ENCODE measurements around the gene ZNF487.
"Not testable (repeated sequence)": the region's sequence is repeated elsewhere in the genome, so short reads cannot be mapped to it uniquely, and the experiment has no call there.

ZNF487 gene

GRCh38 chr10:43436291-43437140 is at the start of gene ZNF487:
Gene ZNF487 (plus strand): TSS chr10:43437111. CDS start chr10:43475814, 38,703 bp downstream.
- DNase-seq, result peak in 1 of 2 experiments; percentile 66

- DNase-seq, result no peak
Measured at GRCh38 chr10:43387678-43388032, 49.3 kb upstream of the ZNF487 start.

DNA sequence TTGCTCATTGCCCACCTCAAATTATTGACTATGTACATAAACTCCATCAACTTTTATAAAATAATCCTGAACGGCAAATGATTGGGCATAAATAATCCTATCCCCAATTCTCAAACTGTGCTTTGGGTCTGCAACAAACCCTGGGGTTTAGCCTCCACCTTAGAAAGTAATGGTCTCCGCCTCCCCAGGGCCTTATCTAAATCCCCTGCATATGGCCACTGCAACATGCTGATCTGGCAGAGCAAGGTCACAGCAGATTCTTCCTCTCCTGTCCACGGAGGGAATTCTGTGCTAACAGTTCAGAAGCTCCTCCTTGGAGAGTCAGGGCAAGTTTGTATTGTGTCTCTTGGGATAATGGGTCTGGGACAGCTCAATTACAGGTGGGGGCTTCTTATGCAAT is 47.0 kb upstream of the ZNF487 start:
- no peak for DNase-seq

DNA sequence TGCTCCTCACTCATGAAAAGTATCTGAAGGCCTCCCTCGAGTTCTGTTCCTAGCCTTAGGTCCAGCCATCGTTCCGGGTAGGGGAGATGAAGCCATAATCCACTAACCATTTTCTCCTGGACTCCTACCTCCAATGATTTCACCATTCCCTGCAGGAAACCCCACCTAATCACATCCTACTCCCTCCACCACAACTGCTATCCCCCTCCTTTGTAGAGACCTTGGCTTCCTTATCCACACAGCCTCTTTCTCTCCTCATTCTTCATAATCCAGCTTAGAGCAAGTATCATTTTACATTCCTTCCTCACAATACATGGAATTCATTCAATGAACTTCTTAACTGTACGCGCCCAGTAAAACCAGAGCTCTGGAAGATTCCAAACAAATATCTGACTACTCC is 46.6 kb upstream of the ZNF487 start:
- DNase-seq, result no peak

DNA sequence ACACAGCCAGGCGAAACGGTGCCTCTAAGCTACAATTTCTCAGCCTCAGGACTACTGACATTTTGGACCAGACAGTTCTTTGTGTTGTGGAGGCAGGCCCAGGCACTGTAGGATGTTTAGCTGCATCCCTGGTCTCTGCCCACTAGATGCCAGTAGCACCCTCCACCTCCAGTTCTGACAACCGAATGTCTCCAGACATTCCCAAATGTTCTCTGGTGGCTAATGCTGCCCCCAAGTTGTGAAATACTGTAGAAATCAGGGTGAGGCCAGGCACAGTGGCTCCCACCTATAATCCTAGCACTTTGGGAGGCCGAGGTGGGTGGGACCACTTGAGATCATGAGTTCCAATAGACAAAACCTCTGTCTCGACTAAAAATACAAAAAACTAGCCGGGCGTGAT is 46.2 kb upstream of the ZNF487 start:
- no peak for DNase-seq

DNA sequence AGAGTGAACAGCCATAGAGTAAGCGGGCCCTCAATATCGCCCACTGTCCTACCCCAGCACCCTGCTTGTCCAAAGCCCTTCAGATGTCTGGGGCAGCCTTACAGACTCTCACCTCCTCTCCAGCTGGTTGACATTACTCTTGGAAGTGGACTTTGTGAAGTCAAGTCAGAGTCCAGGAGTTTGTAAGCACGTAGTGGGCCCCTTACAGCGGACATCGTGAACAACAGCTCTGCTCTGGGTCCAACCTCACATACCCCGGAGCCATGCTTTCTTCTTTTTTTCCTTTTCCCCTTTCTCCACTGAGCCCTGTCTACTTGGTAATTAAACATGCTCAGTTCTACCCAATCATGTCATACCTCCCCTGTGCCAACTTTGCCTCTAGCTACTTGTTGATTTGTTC is 45.4 kb upstream of the ZNF487 start:
- no peak for DNase-seq

DNA sequence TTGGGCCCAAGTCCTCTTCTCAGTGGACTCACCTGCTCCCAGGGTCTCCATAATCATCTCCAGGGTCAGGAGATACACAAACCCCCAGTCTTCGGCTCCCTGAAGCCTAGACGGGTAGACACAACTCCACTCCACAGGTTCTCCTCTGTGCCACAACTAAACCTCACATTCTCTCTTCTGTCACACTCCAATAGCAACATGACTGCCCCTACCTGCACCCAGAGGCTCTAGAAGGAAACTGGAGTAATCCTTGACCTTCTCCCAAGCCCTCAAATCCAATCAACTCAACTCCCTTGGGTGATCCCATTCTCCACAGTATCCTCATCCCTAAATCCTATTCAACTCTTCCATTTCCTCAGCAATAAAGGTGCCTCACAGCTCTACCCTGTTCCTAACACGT is 44.2 kb upstream of the ZNF487 start:
- no peak for DNase-seq

GRCh38 chr10:43393186-43393585 is 43.7 kb upstream of the ZNF487 start:
- not testable (repeated sequence) for DNase-seq

DNA sequence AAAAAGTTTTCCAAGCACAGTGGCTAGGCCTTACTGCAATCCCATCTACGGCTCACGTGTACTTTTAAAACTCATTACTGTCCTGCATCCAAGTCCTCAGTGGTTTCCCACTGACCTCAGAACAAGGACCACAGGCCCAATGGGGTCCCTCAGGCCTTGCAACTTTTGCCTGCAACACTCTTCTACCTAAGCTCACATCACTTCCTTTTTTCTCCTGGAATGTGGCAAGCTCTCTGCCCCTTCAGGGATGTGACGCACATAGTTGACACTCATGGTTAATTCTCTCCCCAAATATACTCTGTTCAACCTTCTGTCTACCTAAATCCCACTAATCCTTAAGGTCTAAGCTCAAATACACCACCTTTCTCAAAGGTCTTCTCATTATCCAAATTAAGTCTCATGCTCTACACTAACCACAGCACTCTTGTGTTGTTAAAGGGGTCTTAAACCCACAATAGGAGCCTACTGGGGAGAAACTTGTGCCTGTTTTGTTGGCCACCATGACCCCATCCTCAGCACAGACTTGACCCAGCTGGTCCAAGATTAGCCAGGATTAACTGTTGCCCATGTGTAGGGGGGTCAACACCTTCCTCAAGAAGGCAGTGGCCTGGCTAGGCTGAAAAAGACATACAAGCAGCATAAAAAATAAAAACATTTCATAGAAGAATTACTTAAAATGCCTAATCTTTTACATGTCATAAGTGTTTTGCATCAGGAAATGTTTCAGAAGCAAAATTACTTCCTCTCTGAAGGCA is 43.1 kb upstream of the ZNF487 start:
- DNase-seq, result no peak

DNA sequence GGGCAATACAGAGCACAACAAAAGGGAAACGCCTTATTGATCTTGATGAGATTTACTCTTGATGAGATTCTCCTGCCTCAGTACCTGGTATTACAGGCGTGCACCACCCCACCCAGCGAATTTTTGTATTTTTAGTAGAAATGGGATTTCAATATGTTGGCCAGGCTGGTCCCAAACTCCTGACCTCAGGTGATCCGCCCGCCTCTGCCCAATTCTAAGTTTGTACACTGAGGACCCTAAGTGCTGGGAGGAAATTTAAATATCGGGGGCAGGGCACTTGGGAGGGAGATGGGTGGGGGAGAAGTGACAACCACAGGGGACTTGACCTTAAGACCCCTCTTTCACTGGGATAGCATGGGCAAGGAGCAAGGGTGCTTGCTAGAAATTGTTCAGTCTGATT is 42.0 kb upstream of the ZNF487 start:
- DNase-seq, result no peak

DNA sequence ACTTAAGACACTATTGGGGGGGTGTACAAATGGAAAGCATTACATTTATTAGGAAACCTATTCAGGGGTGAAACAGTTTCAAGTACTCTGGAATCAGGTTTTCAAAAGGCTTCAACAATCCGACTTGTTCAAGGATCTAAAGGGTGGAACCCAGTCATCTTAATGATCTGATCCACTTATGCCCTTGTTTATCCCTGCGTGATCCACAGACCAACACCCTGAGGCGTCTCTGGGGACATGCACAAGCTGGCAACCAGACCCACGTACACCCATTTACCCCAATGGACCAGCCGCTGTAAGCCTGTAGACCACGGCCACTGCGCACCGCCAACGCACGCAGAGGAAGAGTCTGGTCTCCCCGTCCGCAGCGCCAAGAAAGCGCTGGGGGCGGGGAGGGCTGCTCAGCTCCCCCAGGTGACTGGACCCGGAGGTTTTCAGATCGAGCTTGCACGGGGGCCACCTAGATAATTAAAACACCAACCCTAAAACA is 41.3 kb upstream of the ZNF487 start:
- DNase-seq, result no peak

DNA sequence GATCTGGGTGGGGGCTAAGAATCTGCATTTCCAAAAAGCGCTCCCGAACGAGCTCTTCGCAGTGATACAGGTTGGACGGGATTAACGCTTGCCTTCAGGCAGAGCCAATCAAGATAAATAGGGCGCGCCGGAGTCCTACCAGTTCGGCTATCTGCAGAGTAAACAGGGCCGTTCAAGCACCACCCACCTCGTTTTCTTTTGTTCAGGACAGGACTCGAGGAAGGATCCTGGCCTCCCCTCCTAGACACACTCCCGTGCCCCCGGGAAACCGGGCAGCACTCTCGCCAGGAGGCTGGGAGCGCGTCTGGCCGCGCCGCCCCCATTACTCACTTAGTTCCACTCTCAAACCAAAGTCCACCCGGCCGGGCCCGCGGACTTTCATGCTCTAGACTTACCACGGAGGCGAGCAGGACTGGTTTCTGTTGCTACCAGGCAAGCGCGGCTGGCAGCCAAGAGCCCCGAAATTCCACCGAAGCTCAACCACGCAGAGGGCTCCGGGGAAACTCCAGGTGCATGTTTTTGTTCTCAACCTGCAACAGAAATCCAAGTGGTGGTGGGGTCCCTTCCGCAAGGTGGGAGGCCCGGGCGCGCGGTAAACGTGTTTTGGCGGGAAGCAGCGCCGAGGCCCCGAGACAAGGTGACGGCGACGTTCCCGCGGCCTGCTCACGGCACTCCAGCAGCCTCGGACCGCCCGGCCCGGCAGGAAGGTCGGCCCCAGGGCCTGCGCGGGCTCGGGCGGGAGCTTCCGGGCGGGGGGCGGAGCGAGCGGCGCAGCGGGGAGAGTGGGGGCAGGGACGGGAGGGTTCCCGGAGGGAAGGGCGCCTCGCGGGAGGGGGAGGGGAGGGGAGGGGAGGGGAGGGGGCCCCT is 40.6 kb upstream of the ZNF487 start:
- DNase-seq, result peak in 1 of 2 experiments; percentile 70

GRCh38 chr10:43396928-43397624 is 39.8 kb upstream of the ZNF487 start:
- DNase-seq, result peak in 1 of 2 experiments; percentile 81

- no peak for DNase-seq
Measured at GRCh38 chr10:43398939-43399319, 38.0 kb upstream of the ZNF487 start.

- no peak for DNase-seq
Measured at GRCh38 chr10:43399320-43400310, 37.3 kb upstream of the ZNF487 start.

DNA sequence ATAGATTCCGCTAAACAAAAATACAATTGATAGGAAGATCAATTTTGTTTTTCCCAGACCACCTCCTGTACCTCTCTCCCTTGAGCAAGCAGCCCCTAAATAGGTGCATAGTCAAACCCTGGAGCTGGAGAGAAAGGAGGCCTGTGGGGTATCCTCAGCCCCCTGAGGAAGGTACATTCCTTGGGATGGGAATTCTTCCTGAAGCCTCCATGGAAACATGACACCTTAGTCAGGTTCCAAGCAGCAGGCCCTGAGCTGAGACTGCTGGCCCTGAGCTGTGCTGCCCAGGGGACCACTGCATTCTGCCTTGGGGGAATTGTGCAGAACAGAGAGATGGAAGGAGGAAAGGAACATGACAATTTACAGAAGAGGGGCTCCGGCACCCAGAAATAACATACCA is 35.3 kb upstream of the ZNF487 start:
- DNase-seq, result no peak

- DNase-seq, result no peak
Measured at GRCh38 chr10:43402176-43402575, 34.7 kb upstream of the ZNF487 start.

- DNase-seq, result no peak
Measured at GRCh38 chr10:43402880-43403452, 33.9 kb upstream of the ZNF487 start.

GRCh38 chr10:43403911-43404703 is 32.8 kb upstream of the ZNF487 start:
- DNase-seq, result no peak

GRCh38 chr10:43404704-43405084 is 32.2 kb upstream of the ZNF487 start:
- DNase-seq, result no peak
